ENCODE results near the gene PLCH2. TPM values are rescaled to one million over a fixed set of nuclear protein-coding genes. Genes with fewer than 3 reads are reported as not detected.

The PLCH2 gene
- polyA plus RNA-seq, 1 of the 3 experiments (the other 2 are of a cell fraction) = 0.08 TPM

DNA sequence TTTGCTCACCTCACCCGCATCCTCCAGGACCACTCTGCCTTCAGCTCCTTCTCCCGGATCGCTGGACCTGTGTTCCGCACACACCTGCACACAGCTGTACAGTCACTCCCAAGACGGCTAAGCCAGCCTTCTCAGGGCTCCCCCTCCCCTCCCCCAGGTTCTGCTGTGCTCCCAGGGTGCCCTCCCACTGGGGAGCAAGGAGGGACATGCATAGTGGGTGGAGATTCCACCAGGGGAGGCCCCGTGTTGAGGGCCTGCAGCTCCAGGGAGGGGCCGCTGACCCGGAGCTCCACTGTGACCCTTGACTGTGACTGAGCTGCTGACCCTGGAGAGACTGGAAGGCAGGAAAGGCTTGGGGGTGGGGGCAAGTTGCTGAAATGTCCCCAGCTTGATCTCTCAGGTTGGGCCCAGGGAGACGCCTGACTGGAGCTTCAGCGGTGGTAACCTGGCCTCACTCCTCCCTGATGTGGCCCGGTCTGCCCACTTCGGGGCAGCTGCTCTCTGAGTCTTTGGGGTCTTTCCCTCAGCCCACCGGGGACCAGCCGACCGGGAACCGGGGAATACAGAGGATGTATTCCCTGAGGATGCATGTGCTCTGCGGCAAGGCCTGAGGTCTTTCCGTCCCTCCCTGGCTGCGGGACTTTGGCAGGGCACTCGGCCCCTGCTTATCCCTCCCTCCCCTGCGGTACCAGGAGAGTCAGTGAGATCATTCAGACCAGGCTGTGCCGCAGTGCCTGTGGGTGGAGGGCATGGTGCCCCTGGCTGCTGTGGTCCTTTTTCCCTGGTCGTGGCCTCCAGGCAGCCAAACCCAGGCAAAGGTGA is 28.6 kb upstream of the PLCH2 start:
- 81% methylated on average over 12 of the region's 23 CpGs for WGBS (ENCODE audit: low lambda C conversion rate)
- no peak overlapping the region for H2AFZ ChIP-seq (ENCODE audit: low read depth)
- no peaks in the 10 kb centered on the region for H4K20me1 ChIP-seq (ENCODE audit: insufficient read depth)
- H3K79me2 ChIP-seq (ENCODE audit: insufficient read depth) = no peaks in the 10 kb centered on the region
- H3K4me3 ChIP-seq (ENCODE audit: low read depth in 2 of 2, low read length in 1 of 2) = no peak overlapping the region
- H3K9me2 ChIP-seq = no peaks in the 10 kb centered on the region
- H3K4me2 ChIP-seq = no peak overlapping the region
- no peak for DNase-seq
- ChIA-PET POLR2A (interaction anchor here (1.0 kb wide), 1 partner anchor 12 kb away, joined by 3 read pairs; no protein-coding TSS in a partner anchor), CTCF (interaction anchor here (0.6 to 2.0 kb wide), 5 partner anchors 8 to 97 kb away, joined by 3 to 9 read pairs (median 4); partner anchors contain the start of gene PEX10)
- TF ChIP-seq GATA2 (CRISPR knock-in tag; IDR thresholded peaks at IDR 0.05) (no peak), JUND (IDR thresholded peaks at IDR 0.05) (no peak), EZH2phosphoT487 (IDR thresholded peaks at IDR 0.05; ENCODE audit: borderline replicate concordance, low read depth) (no peak), POLR2AphosphoS5 (IDR thresholded peaks at IDR 0.05; ENCODE audit: low read depth, low read length) (no peak), NRF1 (IDR thresholded peaks at IDR 0.05; ENCODE audit: low read depth, low read length) (no peak), FOXJ3 (CRISPR knock-in tag; IDR thresholded peaks at IDR 0.05) (no peak), MEF2A (IDR thresholded peaks at IDR 0.05; ENCODE audit: borderline replicate concordance, low read depth) (no peak), MXI1 (IDR thresholded peaks at IDR 0.05; ENCODE audit: low read depth, low read length) (no peak), ELF1 (IDR thresholded peaks at IDR 0.05) (no peak), SIN3A (IDR thresholded peaks at IDR 0.05; ENCODE audit: borderline replicate concordance, low read depth, low read length) (no peak), FOXM1 (IDR thresholded peaks at IDR 0.05; ENCODE audit: low read depth) (no peak), RXRA (IDR thresholded peaks at IDR 0.05; ENCODE audit: borderline replicate concordance, low read depth) (no peak), RFX5 (IDR thresholded peaks at IDR 0.05; ENCODE audit: low read length) (no peak), TCF12 (IDR thresholded peaks at IDR 0.05) (no peak), SMC3 (IDR thresholded peaks at IDR 0.05; ENCODE audit: low read depth, low read length) (no peak)
- TF ChIP-seq, protein P1, sequence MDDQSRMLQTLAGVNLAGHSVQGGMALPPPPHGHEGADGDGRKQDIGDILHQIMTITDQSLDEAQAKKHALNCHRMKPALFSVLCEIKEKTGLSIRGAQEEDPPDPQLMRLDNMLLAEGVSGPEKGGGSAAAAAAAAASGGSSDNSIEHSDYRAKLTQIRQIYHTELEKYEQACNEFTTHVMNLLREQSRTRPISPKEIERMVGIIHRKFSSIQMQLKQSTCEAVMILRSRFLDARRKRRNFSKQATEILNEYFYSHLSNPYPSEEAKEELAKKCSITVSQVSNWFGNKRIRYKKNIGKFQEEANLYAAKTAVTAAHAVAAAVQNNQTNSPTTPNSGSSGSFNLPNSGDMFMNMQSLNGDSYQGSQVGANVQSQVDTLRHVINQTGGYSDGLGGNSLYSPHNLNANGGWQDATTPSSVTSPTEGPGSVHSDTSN (IDR thresholded peaks at IDR 0.05) = no peak
- TF ChIP-seq, protein P2, sequence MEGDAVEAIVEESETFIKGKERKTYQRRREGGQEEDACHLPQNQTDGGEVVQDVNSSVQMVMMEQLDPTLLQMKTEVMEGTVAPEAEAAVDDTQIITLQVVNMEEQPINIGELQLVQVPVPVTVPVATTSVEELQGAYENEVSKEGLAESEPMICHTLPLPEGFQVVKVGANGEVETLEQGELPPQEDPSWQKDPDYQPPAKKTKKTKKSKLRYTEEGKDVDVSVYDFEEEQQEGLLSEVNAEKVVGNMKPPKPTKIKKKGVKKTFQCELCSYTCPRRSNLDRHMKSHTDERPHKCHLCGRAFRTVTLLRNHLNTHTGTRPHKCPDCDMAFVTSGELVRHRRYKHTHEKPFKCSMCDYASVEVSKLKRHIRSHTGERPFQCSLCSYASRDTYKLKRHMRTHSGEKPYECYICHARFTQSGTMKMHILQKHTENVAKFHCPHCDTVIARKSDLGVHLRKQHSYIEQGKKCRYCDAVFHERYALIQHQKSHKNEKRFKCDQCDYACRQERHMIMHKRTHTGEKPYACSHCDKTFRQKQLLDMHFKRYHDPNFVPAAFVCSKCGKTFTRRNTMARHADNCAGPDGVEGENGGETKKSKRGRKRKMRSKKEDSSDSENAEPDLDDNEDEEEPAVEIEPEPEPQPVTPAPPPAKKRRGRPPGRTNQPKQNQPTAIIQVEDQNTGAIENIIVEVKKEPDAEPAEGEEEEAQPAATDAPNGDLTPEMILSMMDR (IDR thresholded peaks at IDR 0.05) = no peak
- TF ChIP-seq, protein P3, sequence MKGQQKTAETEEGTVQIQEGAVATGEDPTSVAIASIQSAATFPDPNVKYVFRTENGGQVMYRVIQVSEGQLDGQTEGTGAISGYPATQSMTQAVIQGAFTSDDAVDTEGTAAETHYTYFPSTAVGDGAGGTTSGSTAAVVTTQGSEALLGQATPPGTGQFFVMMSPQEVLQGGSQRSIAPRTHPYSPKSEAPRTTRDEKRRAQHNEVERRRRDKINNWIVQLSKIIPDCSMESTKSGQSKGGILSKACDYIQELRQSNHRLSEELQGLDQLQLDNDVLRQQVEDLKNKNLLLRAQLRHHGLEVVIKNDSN (IDR thresholded peaks at IDR 0.05; ENCODE audit: borderline replicate concordance, low read depth) = no peak
- TF ChIP-seq, protein P4, sequence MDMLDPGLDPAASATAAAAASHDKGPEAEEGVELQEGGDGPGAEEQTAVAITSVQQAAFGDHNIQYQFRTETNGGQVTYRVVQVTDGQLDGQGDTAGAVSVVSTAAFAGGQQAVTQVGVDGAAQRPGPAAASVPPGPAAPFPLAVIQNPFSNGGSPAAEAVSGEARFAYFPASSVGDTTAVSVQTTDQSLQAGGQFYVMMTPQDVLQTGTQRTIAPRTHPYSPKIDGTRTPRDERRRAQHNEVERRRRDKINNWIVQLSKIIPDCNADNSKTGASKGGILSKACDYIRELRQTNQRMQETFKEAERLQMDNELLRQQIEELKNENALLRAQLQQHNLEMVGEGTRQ (IDR thresholded peaks at IDR 0.05; ENCODE audit: borderline replicate concordance, low read depth, low read length) = no peak
- TF ChIP-seq, protein P5, sequence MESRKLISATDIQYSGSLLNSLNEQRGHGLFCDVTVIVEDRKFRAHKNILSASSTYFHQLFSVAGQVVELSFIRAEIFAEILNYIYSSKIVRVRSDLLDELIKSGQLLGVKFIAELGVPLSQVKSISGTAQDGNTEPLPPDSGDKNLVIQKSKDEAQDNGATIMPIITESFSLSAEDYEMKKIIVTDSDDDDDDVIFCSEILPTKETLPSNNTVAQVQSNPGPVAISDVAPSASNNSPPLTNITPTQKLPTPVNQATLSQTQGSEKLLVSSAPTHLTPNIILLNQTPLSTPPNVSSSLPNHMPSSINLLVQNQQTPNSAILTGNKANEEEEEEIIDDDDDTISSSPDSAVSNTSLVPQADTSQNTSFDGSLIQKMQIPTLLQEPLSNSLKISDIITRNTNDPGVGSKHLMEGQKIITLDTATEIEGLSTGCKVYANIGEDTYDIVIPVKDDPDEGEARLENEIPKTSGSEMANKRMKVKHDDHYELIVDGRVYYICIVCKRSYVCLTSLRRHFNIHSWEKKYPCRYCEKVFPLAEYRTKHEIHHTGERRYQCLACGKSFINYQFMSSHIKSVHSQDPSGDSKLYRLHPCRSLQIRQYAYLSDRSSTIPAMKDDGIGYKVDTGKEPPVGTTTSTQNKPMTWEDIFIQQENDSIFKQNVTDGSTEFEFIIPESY (IDR thresholded peaks at IDR 0.05; ENCODE audit: borderline replicate concordance, low read depth) = no peak
- H3K9me3 ChIP-seq = no peaks in the 10 kb centered on the region
- no peaks in the 10 kb centered on the region for H3F3A ChIP-seq (replicated peaks; ENCODE audit: insufficient read depth)
- peaks cover 7% of the 10 kb centered on the region; the same call in 1 of the 2 replicates for H3K27me3 ChIP-seq (ENCODE audit: insufficient read depth)
- peaks cover 0 to 8% of the 10 kb centered on the region in 2 experiments; a peak in 1 of 4 replicates for H3K4me1 ChIP-seq (ENCODE audit: control insufficient read depth in 1 of 2, insufficient read depth in 2 of 2, low read depth in 1 of 2, low read length in 1 of 2)
- no peaks in the 10 kb centered on the region for H3K36me3 ChIP-seq (replicated peaks in 1 of 2; ENCODE audit: control insufficient read depth in 1 of 2, insufficient read depth in 2 of 2, low read length in 1 of 2)
- H3K27ac ChIP-seq (ENCODE audit: low read depth in 2 of 2, low read length in 1 of 2) = no peak overlapping the region
- no peak overlapping the region for H3K9ac ChIP-seq
